Measurements from ENCODE around the gene VEGFD. TPM values are rescaled to one million over a fixed set of nuclear protein-coding genes. Genes with fewer than 3 reads are reported as not detected.

VEGFD gene
- total and polyA plus RNA-seq, 2 donors (not counting 3 experiments of a cell fraction or from before 2014, with no cell fraction given) = 0.40 to 0.64 TPM

DNA sequence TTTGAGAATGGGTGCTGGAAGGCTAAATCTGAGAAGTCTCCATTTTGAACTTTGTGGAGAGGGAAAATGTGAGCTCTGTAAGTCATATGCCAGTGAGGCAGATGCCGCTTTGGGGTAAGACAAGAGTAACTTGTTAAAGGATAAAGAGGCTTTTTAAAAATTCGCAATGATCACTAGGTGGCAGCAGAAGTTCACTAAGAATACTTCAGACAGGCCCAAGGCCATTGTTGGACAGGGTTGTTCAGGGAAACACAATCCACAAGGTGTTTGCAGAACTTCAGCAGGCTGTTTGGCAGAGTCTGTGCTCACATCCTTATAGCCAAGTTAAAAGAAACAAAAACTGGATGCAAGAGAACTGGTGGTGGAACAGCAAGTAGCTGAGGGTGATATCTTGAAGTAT, 35.2 kb downstream of the VEGFD start:
- Histone ChIP-seq H2AFZ (ENCODE audit: low read depth, low read length) (no peak overlapping the region), H3K36me3 (ENCODE audit: control insufficient read depth in 2 of 2, extremely low read depth in 1 of 2, insufficient read depth in 2 of 2, low read length in 2 of 2) (no peaks in the 10 kb centered on the region), H3K79me2 (ENCODE audit: control insufficient read depth, insufficient read depth, low read length) (no peaks in the 10 kb centered on the region), H4K20me1 (replicated peaks; ENCODE audit: control insufficient read depth, extremely low read depth, insufficient read depth, low read length) (no peaks in the 10 kb centered on the region), H3K9ac (replicated peaks; ENCODE audit: extremely low read depth, insufficient read depth, low read length) (no peak overlapping the region), H3K4me1 (ENCODE audit: control insufficient read depth, extremely low read depth, insufficient read depth, low read length) (no peaks in the 10 kb centered on the region), H3K4me2 (ENCODE audit: insufficient read depth, low read length) (no peak overlapping the region), H3K27ac (ENCODE audit: insufficient read depth, low read depth, low read length) (no peak overlapping the region), H3K9me3 (replicated peaks; ENCODE audit: control insufficient read depth, insufficient read depth, low read length) (no peaks in the 10 kb centered on the region), H3K4me3 (replicated peaks in 1 of 3; ENCODE audit: insufficient read depth in 1 of 3, low read depth in 1 of 3, low read length in 3 of 3) (no peak overlapping the region), H3K27me3 (ENCODE audit: control insufficient read depth in 2 of 2, insufficient read depth in 2 of 2, low read length in 2 of 2) (no peaks in the 10 kb centered on the region), H3K9me1 (replicated peaks; ENCODE audit: control insufficient read depth, extremely low read depth, insufficient read depth, low read length) (no peaks in the 10 kb centered on the region)
- peak; percentile 64 for DNase-seq (ENCODE audit: low read depth, low spot score)
- ChIA-PET CTCF (interaction anchor here (0.9 to 2.5 kb wide), 6 partner anchors 10 to 216 kb away, joined by 3 to 8 read pairs (median 6); no protein-coding TSS in a partner anchor), POLR2A (no interaction called here)
- peak; percentile 75 for FAIRE-seq
- dilution Hi-C loops (cut with MboI; ENCODE audit: extremely low pct_ligation_motif_present, low sequenced_read_pairs) (no loop called here), intact Hi-C loops (cut with micrococcal nuclease) (loop anchor here (1.0 to 5.0 kb wide), 5 partner anchors 49 to 298 kb away; no protein-coding TSS in a partner anchor)
- no TSS peak for BruUV-seq (replicated peaks)
- TF ChIP-seq, protein P1, sequence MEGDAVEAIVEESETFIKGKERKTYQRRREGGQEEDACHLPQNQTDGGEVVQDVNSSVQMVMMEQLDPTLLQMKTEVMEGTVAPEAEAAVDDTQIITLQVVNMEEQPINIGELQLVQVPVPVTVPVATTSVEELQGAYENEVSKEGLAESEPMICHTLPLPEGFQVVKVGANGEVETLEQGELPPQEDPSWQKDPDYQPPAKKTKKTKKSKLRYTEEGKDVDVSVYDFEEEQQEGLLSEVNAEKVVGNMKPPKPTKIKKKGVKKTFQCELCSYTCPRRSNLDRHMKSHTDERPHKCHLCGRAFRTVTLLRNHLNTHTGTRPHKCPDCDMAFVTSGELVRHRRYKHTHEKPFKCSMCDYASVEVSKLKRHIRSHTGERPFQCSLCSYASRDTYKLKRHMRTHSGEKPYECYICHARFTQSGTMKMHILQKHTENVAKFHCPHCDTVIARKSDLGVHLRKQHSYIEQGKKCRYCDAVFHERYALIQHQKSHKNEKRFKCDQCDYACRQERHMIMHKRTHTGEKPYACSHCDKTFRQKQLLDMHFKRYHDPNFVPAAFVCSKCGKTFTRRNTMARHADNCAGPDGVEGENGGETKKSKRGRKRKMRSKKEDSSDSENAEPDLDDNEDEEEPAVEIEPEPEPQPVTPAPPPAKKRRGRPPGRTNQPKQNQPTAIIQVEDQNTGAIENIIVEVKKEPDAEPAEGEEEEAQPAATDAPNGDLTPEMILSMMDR (IDR thresholded peaks at IDR 0.05; ENCODE audit: extremely low read depth in 1 of 2, insufficient read depth in 1 of 2, low read depth in 1 of 2, low read length in 2 of 2) = peak; percentile 15 to 38
- TF ChIP-seq FOS (IDR thresholded peaks at IDR 0.05; ENCODE audit: borderline replicate concordance, insufficient read depth, low read length) (no peak), POLR2A (IDR thresholded peaks at IDR 0.05; ENCODE audit: low read depth, low read length) (no peak), JUN (IDR thresholded peaks at IDR 0.05; ENCODE audit: borderline replicate concordance, insufficient read depth, insufficient read length, low read depth) (no peak), EZH2 (IDR thresholded peaks at IDR 0.05; ENCODE audit: borderline replicate concordance, low read depth, low read length, severe bottlenecking) (no peak)

DNA sequence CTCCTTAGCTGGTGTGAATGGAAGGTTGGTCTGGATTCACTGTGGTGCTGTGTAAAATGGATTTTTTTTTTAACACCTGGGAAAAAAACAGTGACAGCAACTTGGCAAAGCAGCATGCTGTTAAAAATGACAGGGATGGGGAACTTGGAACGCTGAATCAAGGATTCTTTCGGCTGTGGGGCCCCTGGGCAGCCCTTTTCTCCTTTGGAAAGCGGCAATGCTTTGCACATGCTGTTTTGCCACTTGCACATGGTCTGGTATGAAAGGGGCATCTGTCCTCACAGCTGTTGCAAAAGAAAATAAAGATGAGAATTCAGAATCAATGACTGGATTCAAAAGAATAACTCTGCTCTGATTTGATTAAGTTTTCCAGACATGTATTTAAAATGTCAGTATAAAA, 38.2 kb downstream of the VEGFD start:
- no peaks in the 10 kb centered on the region for H3K9me1 ChIP-seq (replicated peaks; ENCODE audit: control insufficient read depth, extremely low read depth, insufficient read depth, low read length)
- H3K9me3 ChIP-seq (replicated peaks; ENCODE audit: control insufficient read depth, insufficient read depth, low read length) = no peaks in the 10 kb centered on the region
- no peaks in the 10 kb centered on the region for H3K4me1 ChIP-seq (ENCODE audit: control insufficient read depth, extremely low read depth, insufficient read depth, low read length)
- H3K27ac ChIP-seq (ENCODE audit: insufficient read depth, low read depth, low read length) = no peak overlapping the region
- peaks cover 0 to 2% of the 10 kb centered on the region in 2 experiments for H3K27me3 ChIP-seq (ENCODE audit: control insufficient read depth in 2 of 2, insufficient read depth in 2 of 2, low read length in 2 of 2)
- H3K79me2 ChIP-seq (ENCODE audit: control insufficient read depth, insufficient read depth, low read length) = no peaks in the 10 kb centered on the region
- H3K36me3 ChIP-seq (ENCODE audit: control insufficient read depth in 2 of 2, extremely low read depth in 1 of 2, insufficient read depth in 2 of 2, low read length in 2 of 2) = no peaks in the 10 kb centered on the region
- H4K20me1 ChIP-seq (replicated peaks; ENCODE audit: control insufficient read depth, extremely low read depth, insufficient read depth, low read length) = no peaks in the 10 kb centered on the region
- no peak overlapping the region for H3K9ac ChIP-seq (replicated peaks; ENCODE audit: extremely low read depth, insufficient read depth, low read length)
- H3K4me3 ChIP-seq (replicated peaks in 1 of 3; ENCODE audit: insufficient read depth in 1 of 3, low read depth in 1 of 3, low read length in 3 of 3) = no peak overlapping the region
- H3K4me2 ChIP-seq (ENCODE audit: insufficient read depth, low read length) = no peak overlapping the region
- H2AFZ ChIP-seq (ENCODE audit: low read depth, low read length) = no peak overlapping the region
- intact Hi-C loops (cut with micrococcal nuclease) (loop anchor here (5.0 kb wide), 1 partner anchor 301 kb away; no protein-coding TSS in a partner anchor), dilution Hi-C loops (cut with MboI; ENCODE audit: extremely low pct_ligation_motif_present, low sequenced_read_pairs) (no loop called here)
- FAIRE-seq (no peak), DNase-seq (ENCODE audit: low read depth, low spot score) (no peak)
- TF ChIP-seq JUN (IDR thresholded peaks at IDR 0.05; ENCODE audit: borderline replicate concordance, insufficient read depth, insufficient read length, low read depth) (no peak), POLR2AphosphoS5 (IDR thresholded peaks at IDR 0.05; ENCODE audit: insufficient read depth, low read depth, low read length) (no peak), FOS (IDR thresholded peaks at IDR 0.05; ENCODE audit: borderline replicate concordance, insufficient read depth, low read length) (no peak)
- ChIA-PET POLR2A (no interaction called here), CTCF (no interaction called here)
- BruUV-seq (replicated peaks) = no TSS peak
